ENCODE data around the gene PEX11A. TPM values are rescaled to one million over a fixed set of nuclear protein-coding genes. Genes with fewer than 3 reads are reported as not detected.

PEX11A gene
- total RNA-seq, 1 experiment from 2014 or later: 1.3 TPM

DNA sequence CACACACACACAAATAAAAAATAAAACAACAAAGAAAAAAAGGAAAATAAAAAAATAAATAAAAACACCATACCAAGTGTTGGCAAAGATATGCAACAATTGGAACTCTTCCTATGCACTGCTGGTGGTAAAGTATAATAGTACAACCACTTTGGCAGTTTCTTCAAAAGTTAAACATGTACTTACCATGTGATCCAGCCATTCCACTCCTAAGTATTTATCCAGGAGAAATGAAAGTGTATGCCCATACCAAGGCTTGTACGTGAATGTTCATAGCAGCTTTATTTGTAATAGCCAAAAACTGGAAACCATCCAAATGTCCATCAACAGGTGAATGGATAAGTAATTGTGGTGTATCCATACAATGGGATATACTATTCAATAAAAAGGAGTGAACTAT, 17.0 kb upstream of the PEX11A start:
- TF ChIP-seq, protein P1, sequence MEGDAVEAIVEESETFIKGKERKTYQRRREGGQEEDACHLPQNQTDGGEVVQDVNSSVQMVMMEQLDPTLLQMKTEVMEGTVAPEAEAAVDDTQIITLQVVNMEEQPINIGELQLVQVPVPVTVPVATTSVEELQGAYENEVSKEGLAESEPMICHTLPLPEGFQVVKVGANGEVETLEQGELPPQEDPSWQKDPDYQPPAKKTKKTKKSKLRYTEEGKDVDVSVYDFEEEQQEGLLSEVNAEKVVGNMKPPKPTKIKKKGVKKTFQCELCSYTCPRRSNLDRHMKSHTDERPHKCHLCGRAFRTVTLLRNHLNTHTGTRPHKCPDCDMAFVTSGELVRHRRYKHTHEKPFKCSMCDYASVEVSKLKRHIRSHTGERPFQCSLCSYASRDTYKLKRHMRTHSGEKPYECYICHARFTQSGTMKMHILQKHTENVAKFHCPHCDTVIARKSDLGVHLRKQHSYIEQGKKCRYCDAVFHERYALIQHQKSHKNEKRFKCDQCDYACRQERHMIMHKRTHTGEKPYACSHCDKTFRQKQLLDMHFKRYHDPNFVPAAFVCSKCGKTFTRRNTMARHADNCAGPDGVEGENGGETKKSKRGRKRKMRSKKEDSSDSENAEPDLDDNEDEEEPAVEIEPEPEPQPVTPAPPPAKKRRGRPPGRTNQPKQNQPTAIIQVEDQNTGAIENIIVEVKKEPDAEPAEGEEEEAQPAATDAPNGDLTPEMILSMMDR (conservative IDR thresholded peaks at IDR 0.05): no peak
- Histone ChIP-seq H3K79me2 (ENCODE audit: insufficient read depth, low read length) (no peaks in the 10 kb centered on the region), H2BK20ac (ENCODE audit: low read depth, low read length, poor library complexity, severe bottlenecking) (no peak overlapping the region), H2BK5ac (ENCODE audit: insufficient read length, low read length) (no peak overlapping the region), H4K91ac (ENCODE audit: insufficient read length, low read depth, low read length) (no peak overlapping the region), H3K79me1 (ENCODE audit: insufficient read depth, low read depth, low read length, poor library complexity, severe bottlenecking) (no peaks in the 10 kb centered on the region), H3K4me2 (ENCODE audit: insufficient read depth, insufficient read length, low read length) (no peak overlapping the region), H4K5ac (ENCODE audit: insufficient read length, low read depth, low read length) (no peak overlapping the region), H3K9me3 (ENCODE audit: control insufficient read depth, low read depth, low read length) (no peaks in the 10 kb centered on the region), H2AK5ac (ENCODE audit: insufficient read length, low read length) (no peak overlapping the region), H2BK15ac (ENCODE audit: low read depth, low read length) (no peak overlapping the region), H2AFZ (ENCODE audit: low read length) (no peak overlapping the region), H3K4me1 (ENCODE audit: insufficient read depth, low read length) (no peaks in the 10 kb centered on the region), H4K8ac (replicated peaks; ENCODE audit: insufficient read length, low read depth, low read length) (no peak overlapping the region), H3K56ac (ENCODE audit: insufficient read length, low read depth, low read length) (no peak overlapping the region), H3K4ac (ENCODE audit: low read depth, low read length) (no peak overlapping the region), H3K27me3 (ENCODE audit: insufficient read depth, low read length) (no peaks in the 10 kb centered on the region), H3K27ac (ENCODE audit: insufficient read length, low read depth, low read length) (no peak overlapping the region), H3K23ac (ENCODE audit: insufficient read length, low read depth, low read length) (no peak overlapping the region), H3K9ac (ENCODE audit: extremely low read depth, insufficient read length, low read length) (no peak overlapping the region), H2BK120ac (ENCODE audit: low read depth, low read length, poor library complexity, severe bottlenecking) (no peak overlapping the region), H3K23me2 (ENCODE audit: insufficient read length, low read depth, low read length, poor library complexity, severe bottlenecking) (no peaks in the 10 kb centered on the region), H2BK12ac (ENCODE audit: insufficient read length, low read depth, low read length) (no peak overlapping the region), H3K18ac (ENCODE audit: insufficient read length, low read depth, low read length) (no peak overlapping the region), H3K14ac (ENCODE audit: insufficient read depth, low read length) (no peak overlapping the region), H4K20me1 (ENCODE audit: control insufficient read depth, insufficient read depth, insufficient read length) (no peaks in the 10 kb centered on the region), H3T11ph (ENCODE audit: low read length) (no peak overlapping the region)
- WGBS (ENCODE audit: extremely low coverage, insufficient read length, low lambda C conversion rate): no CpG with 5 or more reads among the region's 1 CpG
- DNase-seq: no peak
- no peak overlapping the region for H3K4me3 Mint-ChIP-seq
- no peaks in the 10 kb centered on the region for H3K36me3 Mint-ChIP-seq (ENCODE audit: insufficient read depth in 1 of 3, low read depth in 3 of 3)
- no peaks in the 10 kb centered on the region for H3K4me1 Mint-ChIP-seq
- H3K27ac Mint-ChIP-seq: no peak overlapping the region
- H3K9me3 Mint-ChIP-seq: no peaks in the 10 kb centered on the region
- H3K27me3 Mint-ChIP-seq (ENCODE audit: low read depth): peaks cover 6% of the 10 kb centered on the region

Data from H9 (cell line).